Epidermal melanocyte (primary cell): ENCODE results near the gene KIF5A.
"Not testable (repeated sequence)": the region's sequence is repeated elsewhere in the genome, so short reads cannot be mapped to it uniquely, and the experiment has no call there.

Source experiments
- DNase-seq: peaks from one replicate; pipeline ENCODE4 v3.0.0; 2011; ENCODE audit warnings: low spot score; ENCODE audit not compliant: insufficient read length

The KIF5A gene

DNA sequence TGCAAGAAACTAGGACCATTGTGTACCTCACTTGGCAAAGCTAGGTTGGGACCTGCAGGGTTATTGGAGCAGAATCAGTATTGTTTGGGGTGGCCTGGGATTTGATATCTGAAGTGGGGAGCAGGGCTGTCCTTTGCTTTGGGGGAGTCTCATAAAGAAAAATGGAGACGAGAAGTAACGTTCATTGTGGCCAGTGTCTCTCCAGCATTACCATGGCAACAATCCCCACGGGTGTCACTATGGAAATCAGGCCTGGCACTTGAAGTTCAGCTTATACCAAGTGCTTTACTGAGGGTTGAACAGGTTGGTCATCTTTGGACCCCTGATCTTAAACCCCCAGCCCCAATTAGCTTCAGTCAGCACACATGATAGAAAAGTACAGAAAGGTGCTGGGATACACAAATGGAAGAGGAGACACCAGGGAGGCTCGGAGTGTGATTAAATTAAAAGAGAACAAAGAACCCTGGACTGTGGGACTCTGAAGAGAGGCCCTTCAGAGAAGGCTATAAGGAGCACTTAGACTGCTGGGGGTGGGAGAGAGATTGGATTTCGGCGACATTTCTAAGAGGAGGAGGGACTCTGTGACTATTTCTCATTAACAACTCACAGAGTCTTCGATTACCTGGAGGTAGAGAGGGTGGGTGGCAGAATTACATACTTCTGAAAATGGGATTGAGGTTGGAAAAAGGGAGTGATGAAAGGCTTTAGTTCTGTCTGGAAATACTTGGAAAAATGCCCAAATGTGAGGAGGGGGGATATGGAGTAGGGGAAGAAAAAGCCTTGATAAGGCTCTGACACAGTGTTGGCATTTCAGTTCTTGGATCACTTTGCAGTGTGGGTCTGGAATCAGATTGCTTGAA is 3.7 kb downstream of the KIF5A start:
- DNase-seq: no peak

DNA sequence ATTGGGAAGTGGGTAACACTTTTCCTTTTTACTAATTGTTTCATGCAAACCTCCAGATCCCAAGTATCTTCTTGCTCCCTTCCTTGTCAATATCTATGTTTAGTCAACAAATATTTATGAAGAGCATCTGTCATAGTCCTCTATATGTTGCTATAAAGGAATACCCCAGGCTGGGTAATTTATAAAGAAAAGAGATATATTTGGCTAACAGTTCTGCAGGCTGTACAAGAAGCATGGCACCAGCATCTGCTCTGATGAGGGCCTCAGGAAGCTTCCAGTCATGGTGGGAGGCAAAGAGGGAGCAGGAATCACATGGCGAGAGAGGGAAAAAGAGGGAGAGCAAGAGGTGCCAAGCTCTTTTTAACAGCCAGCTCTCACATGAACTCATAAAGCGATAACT is 4.6 kb downstream of the KIF5A start:
- DNase-seq: no peak

DNA sequence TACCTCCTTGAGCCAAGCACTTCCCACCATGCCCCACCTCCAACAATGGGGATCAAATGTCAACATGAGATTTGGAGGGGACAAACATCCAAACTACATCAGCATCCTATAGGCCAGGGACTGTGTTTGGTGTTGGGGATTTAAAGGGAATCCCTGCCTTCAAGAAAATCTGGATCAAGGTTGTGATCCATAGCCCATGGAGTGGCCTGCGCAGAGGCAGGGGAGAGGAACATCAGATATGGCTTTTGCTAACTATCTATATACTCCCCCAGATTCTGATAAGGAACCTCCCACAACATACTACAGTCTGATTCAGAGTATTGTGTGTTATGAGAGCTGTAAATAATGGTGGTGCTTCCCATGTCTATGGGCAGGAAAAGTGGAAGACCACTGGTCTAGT is 5.1 kb downstream of the KIF5A start:
- DNase-seq: no peak

GRCh38 chr12:57558864-57559263 is 9.0 kb downstream of the KIF5A start:
- DNase-seq: no peak

DNA sequence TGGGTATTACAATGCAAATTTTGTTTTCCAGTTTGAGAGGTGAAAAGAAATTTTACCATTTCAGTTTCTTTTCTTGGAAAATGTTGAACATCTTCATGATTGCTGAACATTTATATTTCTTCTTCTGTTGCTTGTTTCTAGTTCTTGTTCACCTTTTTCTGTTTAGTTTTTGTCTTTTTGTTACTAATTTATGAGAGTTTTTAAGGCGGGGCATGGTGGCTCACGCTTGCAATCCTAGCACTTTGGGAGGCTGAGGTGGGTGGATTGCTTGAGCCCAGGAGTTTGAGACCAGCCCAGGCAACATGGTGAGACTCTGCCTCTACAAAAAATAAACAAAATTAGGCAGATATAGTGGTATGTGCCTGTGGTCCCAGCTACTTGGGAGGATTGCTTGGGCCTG is 10.7 kb downstream of the KIF5A start:
- DNase-seq: no peak

DNA sequence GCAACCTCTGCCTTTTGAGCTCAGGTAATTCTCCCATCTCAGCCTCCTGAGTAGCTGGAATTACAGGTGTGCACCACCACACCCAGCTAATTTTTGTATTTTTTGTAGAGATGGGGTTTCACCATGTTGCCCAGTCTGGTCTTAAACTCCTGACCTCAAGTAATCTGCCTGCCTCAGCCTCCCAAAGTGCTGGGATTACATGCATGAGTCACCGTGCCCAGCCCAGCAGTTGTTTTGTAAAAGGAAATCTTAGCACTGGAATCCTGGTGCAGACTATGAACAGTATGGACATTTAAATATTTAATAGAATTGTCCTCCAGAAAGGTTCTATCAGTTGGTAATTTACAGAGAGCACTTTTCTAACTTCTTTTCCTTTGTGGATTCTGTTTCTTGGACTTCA is 11.3 kb downstream of the KIF5A start:
- DNase-seq: not testable (repeated sequence)

- DNase-seq: no peak
Measured at GRCh38 chr12:57563358-57563757, 13.5 kb downstream of the KIF5A start.

GRCh38 chr12:57564178-57564740 is 14.4 kb downstream of the KIF5A start:
- DNase-seq: no peak

DNA sequence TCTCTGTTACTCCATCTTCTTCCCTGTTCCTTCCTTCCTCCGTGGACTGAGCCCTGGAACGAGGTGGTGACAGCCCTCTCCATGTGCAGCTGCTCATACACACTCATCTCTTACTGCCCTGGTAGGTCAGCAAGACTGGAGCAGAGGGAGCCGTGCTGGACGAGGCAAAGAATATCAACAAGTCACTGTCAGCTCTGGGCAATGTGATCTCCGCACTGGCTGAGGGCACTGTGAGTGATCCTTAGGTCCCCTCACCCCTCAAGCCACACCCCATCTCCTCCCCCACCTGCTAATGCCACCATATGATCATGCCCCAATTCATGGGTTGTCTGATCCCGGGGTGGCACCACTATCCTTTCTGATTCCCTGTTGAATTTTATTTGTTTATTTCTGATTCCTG is 19.0 kb downstream of the KIF5A start:
- DNase-seq: no peak

DNA sequence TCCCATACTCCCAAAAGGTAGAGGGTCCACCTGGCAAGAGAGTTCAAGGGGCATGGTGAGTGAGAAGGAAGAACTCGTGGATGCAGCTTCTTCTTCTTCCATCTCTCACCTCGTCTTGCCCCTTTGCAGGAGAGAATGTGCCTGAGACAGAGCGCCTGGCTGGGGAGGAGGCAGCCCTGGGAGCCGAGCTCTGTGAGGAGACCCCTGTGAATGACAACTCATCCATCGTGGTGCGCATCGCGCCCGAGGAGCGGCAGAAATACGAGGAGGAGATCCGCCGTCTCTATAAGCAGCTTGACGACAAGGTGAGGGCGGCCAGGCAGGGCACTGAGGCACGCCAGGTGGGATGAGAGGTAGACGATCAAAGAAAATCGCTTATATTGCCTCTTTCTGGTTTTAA is 20.0 kb downstream of the KIF5A start:
- DNase-seq: no peak

- DNase-seq: not testable (repeated sequence)
Measured at GRCh38 chr12:57570438-57570837, 20.6 kb downstream of the KIF5A start.

DNA sequence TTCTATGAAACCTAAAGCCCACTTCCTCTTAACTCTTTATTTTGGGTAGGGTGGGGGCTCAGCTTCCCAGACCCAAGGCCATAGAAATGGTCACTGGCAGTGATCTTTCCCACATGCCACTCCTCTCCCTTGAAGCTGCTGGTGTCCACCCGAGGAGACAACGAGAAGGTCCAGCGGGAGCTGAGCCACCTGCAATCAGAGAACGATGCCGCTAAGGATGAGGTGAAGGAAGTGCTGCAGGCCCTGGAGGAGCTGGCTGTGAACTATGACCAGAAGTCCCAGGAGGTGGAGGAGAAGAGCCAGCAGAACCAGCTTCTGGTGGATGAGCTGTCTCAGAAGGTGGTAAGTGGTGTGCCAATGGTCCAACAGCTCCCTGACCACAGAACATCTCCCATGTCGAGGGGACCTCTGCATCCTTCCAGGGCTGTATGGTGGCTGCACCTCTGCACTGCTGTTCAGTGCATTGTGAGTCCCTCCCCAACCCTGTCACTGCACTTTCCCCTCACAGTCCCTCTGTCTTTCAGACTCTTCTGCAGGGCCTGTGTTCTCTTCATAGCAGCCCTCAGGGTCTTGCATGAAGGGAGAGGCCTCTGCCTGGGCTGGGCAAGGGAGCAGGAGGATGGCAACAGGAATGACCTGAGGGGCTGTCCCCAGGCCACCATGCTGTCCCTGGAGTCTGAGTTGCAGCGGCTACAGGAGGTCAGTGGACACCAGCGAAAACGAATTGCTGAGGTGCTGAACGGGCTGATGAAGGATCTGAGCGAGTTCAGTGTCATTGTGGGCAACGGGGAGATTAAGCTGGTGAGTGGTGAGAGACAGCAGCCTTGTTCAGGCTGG is 22.3 kb downstream of the KIF5A start:
- DNase-seq: no peak

- DNase-seq: no peak
Measured at GRCh38 chr12:57574795-57575194, 25.0 kb downstream of the KIF5A start.

DNA sequence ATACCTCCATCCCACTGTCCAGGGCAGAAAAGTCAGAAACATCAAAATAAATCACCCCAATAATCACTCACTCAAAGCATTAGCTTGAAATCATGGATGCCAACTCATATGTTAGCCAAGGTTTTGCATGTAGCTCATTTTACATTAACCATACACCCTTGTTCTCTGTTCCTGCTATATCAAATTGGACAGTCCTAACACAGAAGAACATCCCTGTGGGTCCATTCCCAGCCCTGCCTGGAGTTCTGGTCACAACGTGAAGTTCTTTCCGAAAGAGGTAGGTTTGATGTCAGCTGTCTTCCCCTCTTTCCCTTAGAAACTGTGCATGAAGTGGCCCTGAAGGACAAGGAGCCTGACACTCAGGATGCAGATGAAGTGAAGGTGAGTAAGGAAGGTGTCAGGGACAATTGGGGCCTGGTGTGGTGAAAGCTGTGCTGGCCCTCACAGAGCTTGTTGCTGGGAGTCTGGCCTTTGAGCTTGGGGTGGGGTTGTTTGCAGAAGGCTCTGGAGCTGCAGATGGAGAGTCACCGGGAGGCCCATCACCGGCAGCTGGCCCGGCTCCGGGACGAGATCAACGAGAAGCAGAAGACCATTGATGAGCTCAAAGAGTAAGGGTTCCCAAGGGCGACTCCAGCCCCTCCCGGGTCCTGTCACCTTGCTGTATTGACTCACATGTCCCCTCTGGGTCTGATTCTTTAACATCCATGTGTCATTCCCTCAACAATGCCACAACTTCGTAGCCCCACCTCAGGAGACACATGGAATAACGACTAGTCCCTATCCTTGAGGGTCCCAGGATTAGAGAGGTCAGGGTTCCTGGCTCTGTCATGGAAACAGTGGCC is 26.1 kb downstream of the KIF5A start:
- no peak for DNase-seq

- no peak for DNase-seq
Measured at GRCh38 chr12:57576613-57577160, 26.8 kb downstream of the KIF5A start.

- no peak for DNase-seq
Measured at GRCh38 chr12:57577981-57578758, 28.3 kb downstream of the KIF5A start.

- DNase-seq: no peak
Measured at GRCh38 chr12:57579011-57579410, 29.2 kb downstream of the KIF5A start.

- DNase-seq: no peak
Measured at GRCh38 chr12:57579677-57580465, 30.0 kb downstream of the KIF5A start.

- no peak for DNase-seq
Measured at GRCh38 chr12:57580466-57580795, 30.6 kb downstream of the KIF5A start.

DNA sequence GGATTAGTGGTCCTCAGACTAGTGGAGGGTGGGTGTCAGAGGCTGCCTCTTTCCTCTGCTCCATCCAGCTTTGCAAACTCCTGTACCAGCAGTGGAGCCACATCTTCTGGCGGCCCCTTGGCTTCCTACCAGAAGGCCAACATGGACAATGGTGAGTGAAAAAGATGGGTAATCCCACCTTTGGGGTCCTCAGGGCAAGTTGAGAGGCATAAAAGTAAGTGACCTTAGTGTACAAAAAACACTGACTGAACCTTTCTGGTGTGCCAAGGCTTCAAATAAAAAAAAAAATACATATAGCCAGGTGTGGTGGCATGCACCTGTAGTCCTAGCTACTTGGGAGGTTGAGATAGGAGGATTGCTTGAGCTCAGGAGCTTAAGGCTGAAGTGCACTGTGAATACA is 32.0 kb downstream of the KIF5A start:
- no peak for DNase-seq
